Measurements from ENCODE around the gene PRKCE.

Gene PRKCE

GRCh38 chr2:45637440-45637839, 14.0 kb upstream of the PRKCE start:
- Histone ChIP-seq H3K27me3 (ENCODE audit: control insufficient read depth, insufficient read depth, low read length) (peaks cover 2% of the 10 kb centered on the region), H3K9me3 (ENCODE audit: control insufficient read depth, low read length) (no peaks in the 10 kb centered on the region), H3K4me3 (ENCODE audit: low read length) (no peak overlapping the region), H3K36me3 (ENCODE audit: control insufficient read depth, insufficient read depth, low read length) (no peaks in the 10 kb centered on the region), H3K4me1 (ENCODE audit: control insufficient read depth, insufficient read depth, low read length) (no peaks in the 10 kb centered on the region), H3K9ac (ENCODE audit: low read length) (no peak overlapping the region)

GRCh38 chr2:45640576-45640975, 10.9 kb upstream of the PRKCE start:
- Histone ChIP-seq H3K9me3 (ENCODE audit: control insufficient read depth, low read length) (no peaks in the 10 kb centered on the region), H3K27me3 (ENCODE audit: control insufficient read depth, insufficient read depth, low read length) (peaks cover 10% of the 10 kb centered on the region), H3K4me1 (ENCODE audit: control insufficient read depth, insufficient read depth, low read length) (peaks cover 11% of the 10 kb centered on the region), H3K36me3 (ENCODE audit: control insufficient read depth, insufficient read depth, low read length) (no peaks in the 10 kb centered on the region), H3K9ac (ENCODE audit: low read length) (no peak overlapping the region), H3K4me3 (ENCODE audit: low read length) (no peak overlapping the region)

- H3K27me3 ChIP-seq (ENCODE audit: control insufficient read depth, insufficient read depth, low read length), result peaks cover 10% of the 10 kb centered on the region
- no peaks in the 10 kb centered on the region for H3K36me3 ChIP-seq (ENCODE audit: control insufficient read depth, insufficient read depth, low read length)
- H3K4me1 ChIP-seq (ENCODE audit: control insufficient read depth, insufficient read depth, low read length), result peaks cover 11% of the 10 kb centered on the region
- H3K4me3 ChIP-seq (ENCODE audit: low read length), result peak overlapping the region; percentile 91
- no peaks in the 10 kb centered on the region for H3K9me3 ChIP-seq (ENCODE audit: control insufficient read depth, low read length)
- peak overlapping the region; percentile 94 for H3K9ac ChIP-seq (ENCODE audit: low read length)
These were observed 8.4 kb upstream of the PRKCE start for GRCh38 chr2:45643095-45643494.

- Histone ChIP-seq H3K9me3 (ENCODE audit: control insufficient read depth, low read length) (no peaks in the 10 kb centered on the region), H3K9ac (ENCODE audit: low read length) (peak overlapping the region; percentile 94), H3K4me1 (ENCODE audit: control insufficient read depth, insufficient read depth, low read length) (peaks cover 11% of the 10 kb centered on the region), H3K27me3 (ENCODE audit: control insufficient read depth, insufficient read depth, low read length) (peaks cover 10% of the 10 kb centered on the region), H3K4me3 (ENCODE audit: low read length) (peak overlapping the region; percentile 91), H3K36me3 (ENCODE audit: control insufficient read depth, insufficient read depth, low read length) (no peaks in the 10 kb centered on the region)
These were observed 7.6 kb upstream of the PRKCE start for GRCh38 chr2:45643543-45644542.

GRCh38 chr2:45646289-45646688, 5.2 kb upstream of the PRKCE start:
- H3K27me3 ChIP-seq (ENCODE audit: control insufficient read depth, insufficient read depth, low read length), result peaks cover 10% of the 10 kb centered on the region
- no peaks in the 10 kb centered on the region for H3K36me3 ChIP-seq (ENCODE audit: control insufficient read depth, insufficient read depth, low read length)
- no peak overlapping the region for H3K9ac ChIP-seq (ENCODE audit: low read length)
- H3K4me1 ChIP-seq (ENCODE audit: control insufficient read depth, insufficient read depth, low read length), result peaks cover 11% of the 10 kb centered on the region
- H3K9me3 ChIP-seq (ENCODE audit: control insufficient read depth, low read length), result no peaks in the 10 kb centered on the region
- H3K4me3 ChIP-seq (ENCODE audit: low read length), result no peak overlapping the region

- Histone ChIP-seq H3K4me3 (ENCODE audit: low read length) (no peak overlapping the region), H3K27me3 (ENCODE audit: control insufficient read depth, insufficient read depth, low read length) (peaks cover 8% of the 10 kb centered on the region), H3K9me3 (ENCODE audit: control insufficient read depth, low read length) (no peaks in the 10 kb centered on the region), H3K9ac (ENCODE audit: low read length) (no peak overlapping the region), H3K36me3 (ENCODE audit: control insufficient read depth, insufficient read depth, low read length) (no peaks in the 10 kb centered on the region), H3K4me1 (ENCODE audit: control insufficient read depth, insufficient read depth, low read length) (peaks cover 11% of the 10 kb centered on the region)
These were observed 4.1 kb upstream of the PRKCE start for GRCh38 chr2:45647356-45647755.

- peaks cover 1% of the 10 kb centered on the region for H3K27me3 ChIP-seq (ENCODE audit: control insufficient read depth, insufficient read depth, low read length)
- H3K36me3 ChIP-seq (ENCODE audit: control insufficient read depth, insufficient read depth, low read length), result no peaks in the 10 kb centered on the region
- no peak overlapping the region for H3K4me3 ChIP-seq (ENCODE audit: low read length)
- H3K4me1 ChIP-seq (ENCODE audit: control insufficient read depth, insufficient read depth, low read length), result peaks cover 6% of the 10 kb centered on the region
- no peaks in the 10 kb centered on the region for H3K9me3 ChIP-seq (ENCODE audit: control insufficient read depth, low read length)
- H3K9ac ChIP-seq (ENCODE audit: low read length), result no peak overlapping the region
These were observed 3.4 kb upstream of the PRKCE start for GRCh38 chr2:45647986-45648520.

GRCh38 chr2:45648636-45649035, 2.8 kb upstream of the PRKCE start:
- Histone ChIP-seq H3K9ac (ENCODE audit: low read length) (no peak overlapping the region), H3K27me3 (ENCODE audit: control insufficient read depth, insufficient read depth, low read length) (no peaks in the 10 kb centered on the region), H3K36me3 (ENCODE audit: control insufficient read depth, insufficient read depth, low read length) (no peaks in the 10 kb centered on the region), H3K9me3 (ENCODE audit: control insufficient read depth, low read length) (no peaks in the 10 kb centered on the region), H3K4me3 (ENCODE audit: low read length) (no peak overlapping the region), H3K4me1 (ENCODE audit: control insufficient read depth, insufficient read depth, low read length) (peaks cover 4% of the 10 kb centered on the region)

- no peaks in the 10 kb centered on the region for H3K27me3 ChIP-seq (ENCODE audit: control insufficient read depth, insufficient read depth, low read length)
- no peaks in the 10 kb centered on the region for H3K9me3 ChIP-seq (ENCODE audit: control insufficient read depth, low read length)
- H3K36me3 ChIP-seq (ENCODE audit: control insufficient read depth, insufficient read depth, low read length), result no peaks in the 10 kb centered on the region
- H3K4me1 ChIP-seq (ENCODE audit: control insufficient read depth, insufficient read depth, low read length), result no peaks in the 10 kb centered on the region
- H3K4me3 ChIP-seq (ENCODE audit: low read length), result peak overlapping the region; percentile 87
- H3K9ac ChIP-seq (ENCODE audit: low read length), result peak overlapping the region; percentile 96
These were observed 2.0 kb upstream of the PRKCE start for GRCh38 chr2:45649462-45649857.

GRCh38 chr2:45649858-45650811, 1.3 kb upstream of the PRKCE start:
- Histone ChIP-seq H3K9me3 (ENCODE audit: control insufficient read depth, low read length) (no peaks in the 10 kb centered on the region), H3K4me1 (ENCODE audit: control insufficient read depth, insufficient read depth, low read length) (no peaks in the 10 kb centered on the region), H3K9ac (ENCODE audit: low read length) (peak overlapping the region; percentile 96), H3K36me3 (ENCODE audit: control insufficient read depth, insufficient read depth, low read length) (no peaks in the 10 kb centered on the region), H3K27me3 (ENCODE audit: control insufficient read depth, insufficient read depth, low read length) (no peaks in the 10 kb centered on the region), H3K4me3 (ENCODE audit: low read length) (peak overlapping the region; percentile 87)

GRCh38 chr2:45650851-45651414, 542 bp upstream of the PRKCE start:
- Histone ChIP-seq H3K27me3 (ENCODE audit: control insufficient read depth, insufficient read depth, low read length) (no peaks in the 10 kb centered on the region), H3K9me3 (ENCODE audit: control insufficient read depth, low read length) (no peaks in the 10 kb centered on the region), H3K9ac (ENCODE audit: low read length) (peak overlapping the region; percentile 96), H3K4me3 (ENCODE audit: low read length) (peak overlapping the region; percentile 87), H3K4me1 (ENCODE audit: control insufficient read depth, insufficient read depth, low read length) (no peaks in the 10 kb centered on the region), H3K36me3 (ENCODE audit: control insufficient read depth, insufficient read depth, low read length) (no peaks in the 10 kb centered on the region)
